ENCODE data around the gene SLC22A3.
"Not testable (repeated sequence)": the region's sequence is repeated elsewhere in the genome, so short reads cannot be mapped to it uniquely, and the experiment has no call there.

Gene SLC22A3

DNA sequence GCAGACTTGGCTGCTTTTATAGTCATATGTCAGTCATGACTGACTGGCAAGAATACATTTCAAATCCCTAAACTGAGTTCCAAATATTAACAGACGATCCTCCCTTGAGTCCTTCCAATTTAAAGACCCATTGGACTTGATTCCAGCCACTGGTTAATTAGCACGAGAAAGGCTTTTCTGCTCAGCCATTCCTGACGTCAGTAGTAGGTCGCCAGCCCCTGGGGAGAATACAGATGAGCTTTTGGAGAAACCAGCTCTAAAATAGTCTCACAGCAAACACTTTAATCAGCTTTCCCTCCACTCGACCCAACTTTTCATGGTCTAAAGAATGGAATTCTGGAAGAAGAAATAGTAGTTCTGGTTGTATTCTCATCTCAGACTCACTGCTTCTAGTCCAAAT, 91.6 kb downstream of the SLC22A3 start:
- DNase-seq = peak in 25 of 58 donors; percentile 2 to 70 (median 23)

GRCh38 chr6:160442151-160442550, 94.0 kb downstream of the SLC22A3 start:
- DNase-seq = no peak

- DNase-seq = no peak
Measured at GRCh38 chr6:160445130-160445529, 97.0 kb downstream of the SLC22A3 start.

- no peak for DNase-seq
Measured at GRCh38 chr6:160447350-160447749, 99.2 kb downstream of the SLC22A3 start.

GRCh38 chr6:160449787-160450186, 101.6 kb downstream of the SLC22A3 start:
- DNase-seq = not testable (repeated sequence)

DNA sequence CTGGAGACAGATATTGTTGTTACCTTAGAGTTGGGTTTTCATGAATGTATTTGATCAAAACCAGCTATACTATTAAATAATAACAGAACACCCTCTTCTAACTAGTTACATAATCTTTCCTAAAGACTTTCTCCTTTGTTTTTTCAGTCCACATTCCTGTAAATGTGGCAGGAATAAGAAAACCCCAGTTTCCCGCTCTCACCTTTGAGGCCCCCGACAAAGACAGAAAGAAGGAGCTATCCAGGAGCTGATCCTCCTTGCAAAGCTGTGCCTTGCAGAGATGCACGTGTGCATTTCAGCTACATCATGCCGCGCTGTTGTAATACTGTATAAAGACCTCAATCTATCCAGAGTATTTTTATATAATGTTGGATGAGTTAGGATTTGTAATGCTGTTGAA, 102.7 kb downstream of the SLC22A3 start:
- DNase-seq = no peak

GRCh38 chr6:160454303-160454702, 106.1 kb downstream of the SLC22A3 start:
- DNase-seq = no peak

- DNase-seq = no peak
Measured at GRCh38 chr6:160455081-160455480, 106.9 kb downstream of the SLC22A3 start.

DNA sequence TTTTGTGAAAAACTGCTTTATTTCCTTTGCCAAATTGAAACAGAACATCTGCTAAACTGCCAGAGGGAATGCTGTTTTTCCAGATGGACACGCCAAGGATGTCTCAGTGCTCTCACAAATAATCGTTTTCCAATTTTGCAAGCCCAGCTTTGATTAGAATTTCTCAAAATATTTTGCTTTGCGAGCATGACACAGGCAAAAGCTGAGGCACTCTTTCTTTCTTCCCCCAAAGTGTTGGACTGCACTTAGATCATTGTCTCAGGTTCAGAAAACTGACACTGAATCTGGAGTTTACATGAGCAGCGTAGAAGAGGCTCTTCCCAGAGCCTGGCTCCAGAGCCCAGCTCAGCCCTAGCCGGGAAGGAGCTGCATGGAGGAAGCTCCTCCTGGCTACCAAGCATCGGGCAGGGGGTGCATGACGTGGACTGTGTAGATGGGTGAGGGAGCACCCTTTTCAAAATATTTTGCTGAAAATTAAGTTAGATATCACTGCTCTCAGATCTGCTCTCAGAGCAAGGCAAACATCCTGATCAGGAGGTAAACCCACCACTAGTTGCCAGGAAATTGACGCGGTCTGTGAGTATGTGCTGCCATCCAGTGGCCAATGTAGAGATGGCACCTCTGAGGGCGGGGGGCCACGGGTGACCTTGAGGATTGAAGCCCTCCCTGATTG, 107.5 kb downstream of the SLC22A3 start:
- peak in 57 of 58 donors; percentile 4 to 76 (median 44) for DNase-seq

GRCh38 chr6:160456214-160456546, 108.0 kb downstream of the SLC22A3 start:
- DNase-seq = no peak

DNA sequence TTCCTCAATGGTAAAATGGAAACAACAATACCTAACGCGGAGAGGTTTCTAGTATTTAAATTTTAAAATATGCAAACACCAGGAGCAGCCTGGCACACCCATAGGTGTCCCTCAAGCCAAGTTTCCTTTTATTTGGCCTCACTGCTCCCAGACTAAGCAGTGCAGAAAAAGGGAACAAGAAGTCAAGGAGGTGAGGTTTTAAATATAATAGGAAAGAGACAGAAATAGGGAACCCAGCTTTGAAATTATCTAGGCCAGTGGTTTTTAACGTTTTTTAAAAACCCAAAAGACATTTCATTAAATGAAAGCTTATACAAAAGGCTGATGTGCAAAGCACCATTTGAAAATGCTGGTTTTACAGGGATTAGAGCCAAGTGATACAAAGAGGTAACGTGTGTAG, 109.6 kb downstream of the SLC22A3 start:
- DNase-seq = no peak

DNA sequence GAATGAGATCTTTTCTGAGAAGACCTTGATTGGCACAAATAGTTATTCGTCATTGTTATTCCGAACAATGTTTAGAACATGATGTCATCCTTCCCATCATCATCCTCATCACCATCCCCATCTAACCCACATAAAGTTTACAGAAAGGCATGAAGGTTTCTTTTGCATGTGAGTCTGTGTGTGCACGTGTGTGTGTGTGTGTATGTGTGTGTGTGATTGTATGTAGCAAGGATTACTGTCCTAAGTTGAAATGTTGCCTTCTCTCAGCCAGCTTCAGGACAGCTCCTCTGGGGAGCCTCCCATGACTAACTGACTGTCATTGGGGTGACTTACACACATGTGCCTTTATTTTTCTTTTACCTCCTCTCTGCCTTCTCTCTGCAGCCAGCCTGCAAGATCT, 113.5 kb downstream of the SLC22A3 start:
- no peak for DNase-seq

DNA sequence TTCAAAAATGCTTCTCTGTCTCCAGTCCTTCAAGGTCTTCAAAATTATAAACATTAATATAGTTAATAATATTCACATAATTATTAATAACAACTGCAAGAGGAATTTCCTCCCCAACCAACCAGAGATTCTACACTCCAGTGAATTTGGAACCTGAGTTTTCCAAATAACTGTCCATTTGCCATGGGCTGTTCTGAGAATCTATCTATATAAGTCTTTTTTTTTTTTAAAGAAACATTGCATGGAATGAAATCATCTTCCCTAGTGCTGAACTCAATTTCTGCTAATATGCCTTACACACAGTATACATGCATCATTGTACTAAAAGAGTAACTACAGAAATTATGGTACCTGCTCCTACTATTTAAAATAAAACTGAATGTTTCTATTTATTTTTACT, 113.9 kb downstream of the SLC22A3 start:
- no peak for DNase-seq

DNA sequence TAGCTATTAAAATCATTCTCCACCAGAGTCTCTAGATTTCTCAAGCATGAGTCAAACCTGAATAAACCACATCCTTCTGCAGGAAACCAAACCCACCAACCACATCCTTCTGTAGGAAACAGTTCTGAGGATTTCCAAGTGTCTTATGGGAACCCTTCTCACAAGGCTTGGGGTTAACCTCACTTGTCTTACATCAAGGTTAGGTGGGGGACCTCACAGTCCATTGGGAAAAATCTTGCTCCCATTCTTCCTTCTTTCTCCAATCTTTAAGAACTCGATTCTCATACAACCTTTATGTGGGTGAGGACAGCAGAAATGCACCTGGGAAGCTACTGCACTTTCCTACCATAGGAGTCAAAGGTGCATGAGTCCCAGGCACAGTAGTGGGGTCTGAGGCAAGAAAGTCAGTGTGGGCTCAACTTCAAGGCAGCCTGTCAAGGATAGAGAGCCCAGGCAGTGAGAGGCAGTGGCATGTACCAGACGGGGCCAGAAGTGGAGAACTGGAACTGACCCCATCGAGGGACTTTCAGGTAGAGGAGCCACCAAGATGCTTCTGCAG, 114.5 kb downstream of the SLC22A3 start:
- DNase-seq = no peak

DNA sequence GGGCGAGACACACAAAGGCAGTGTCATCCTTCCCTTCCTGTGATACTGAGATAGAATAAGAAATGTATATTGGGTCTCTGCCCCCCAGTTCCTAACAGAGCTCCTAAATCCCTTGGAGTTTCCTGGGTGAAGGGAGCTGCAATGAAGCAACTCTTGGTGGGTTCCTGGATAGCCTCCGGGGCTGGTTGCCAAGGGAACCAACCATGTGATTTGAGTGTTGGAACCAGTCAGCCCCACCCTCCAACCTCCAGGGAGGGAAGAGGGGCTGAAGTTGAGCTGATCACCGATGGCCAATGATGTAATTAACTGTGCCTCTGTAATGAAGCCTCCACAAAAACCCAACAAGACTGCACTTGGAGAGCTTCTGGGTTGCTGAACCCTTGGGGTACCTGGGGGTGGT, 116.6 kb downstream of the SLC22A3 start:
- DNase-seq = no peak

- DNase-seq = not testable (repeated sequence)
Measured at GRCh38 chr6:160467261-160467871, 119.2 kb downstream of the SLC22A3 start.

DNA sequence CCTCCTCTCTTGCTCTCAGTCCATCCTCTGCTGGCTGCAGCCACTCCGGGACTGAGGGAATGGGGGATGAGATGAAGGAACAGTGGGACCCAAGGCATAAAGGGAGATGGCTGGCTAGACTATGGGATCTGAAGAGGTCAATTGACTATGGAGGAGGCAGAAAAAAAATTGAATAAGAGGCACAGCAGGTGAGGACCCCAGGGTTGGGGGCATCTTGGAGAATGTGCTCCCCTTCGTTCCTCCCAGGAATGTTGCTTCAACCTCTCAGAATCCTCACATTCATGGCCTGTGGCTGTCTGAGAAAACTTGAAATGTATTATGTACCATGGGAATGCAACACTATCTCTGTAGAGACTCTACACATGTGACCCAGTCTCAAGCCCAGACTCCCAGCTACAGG, 121.0 kb downstream of the SLC22A3 start:
- DNase-seq = no peak

GRCh38 chr6:160476056-160476455, 127.9 kb downstream of the SLC22A3 start:
- DNase-seq = not testable (repeated sequence)

DNA sequence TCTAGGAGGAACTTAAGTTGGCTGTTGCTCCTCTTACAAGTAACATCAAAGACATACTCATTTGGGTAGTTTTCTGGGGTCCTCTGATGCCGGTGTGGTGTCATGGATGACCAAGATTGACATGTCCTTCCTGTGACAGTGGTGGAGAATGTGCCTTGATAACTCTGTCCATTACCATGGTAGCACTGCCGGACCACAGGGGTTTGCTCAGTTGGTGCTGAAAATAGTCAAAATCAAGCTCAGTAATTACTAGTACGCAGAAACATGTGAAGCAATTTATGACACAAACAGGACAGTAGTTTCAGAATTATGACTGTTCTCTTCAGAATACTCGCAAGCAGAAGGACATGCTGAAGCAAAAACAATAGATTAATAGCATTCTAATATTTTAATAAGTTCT, 128.9 kb downstream of the SLC22A3 start:
- DNase-seq = not testable (repeated sequence)

GRCh38 chr6:160477901-160478300, 129.7 kb downstream of the SLC22A3 start:
- DNase-seq = no peak

GRCh38 chr6:160487116-160487515, 138.9 kb downstream of the SLC22A3 start:
- no peak for DNase-seq

DNA sequence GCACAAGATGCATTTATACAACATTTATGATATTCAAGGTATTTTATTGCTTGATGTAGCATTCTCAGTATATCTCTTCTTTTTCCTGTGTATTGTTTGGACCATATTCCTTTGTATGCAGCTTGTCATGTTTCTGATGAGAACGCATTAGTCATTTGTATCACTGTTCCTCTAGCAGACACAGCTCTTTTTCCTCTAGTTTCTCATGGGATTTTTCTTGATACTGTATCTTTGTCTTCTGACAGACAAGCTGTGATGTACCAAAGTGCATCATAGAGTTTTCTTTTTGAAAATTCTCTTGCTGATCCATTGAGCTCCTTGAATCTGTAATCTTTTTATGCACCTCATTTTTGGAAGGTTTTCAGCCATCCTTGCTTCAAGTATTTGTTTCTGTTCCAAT, 140.9 kb downstream of the SLC22A3 start:
- no peak for DNase-seq

- DNase-seq = no peak
Measured at GRCh38 chr6:160494576-160494975, 146.4 kb downstream of the SLC22A3 start.
